ENCODE results near the gene MANSC4. TPM values are rescaled to one million over a fixed set of nuclear protein-coding genes. Genes with fewer than 3 reads are reported as not detected.

The MANSC4 gene
- total RNA-seq, 1 experiment from 2014 or later = not detected

- in situ Hi-C loops (cut with HindIII; ENCODE audit: low pct_unique_long_range_greater_than_20kb, low sequenced_read_pairs) = no loop called here
- H3K9me3 ChIP-seq (ENCODE audit: control insufficient read depth, insufficient read depth, low read depth, low read length) = no peaks in the 10 kb centered on the region
- ChIA-PET CTCF (interaction anchor here (0.7 kb wide), 1 partner anchor 23 kb away, joined by 3 read pairs; no protein-coding TSS in a partner anchor), POLR2A (no interaction called here)
- H3K27ac ChIP-seq (ENCODE audit: low read length) = no peak overlapping the region
- peaks cover 7% of the 10 kb centered on the region; the same call in 1 of the 2 replicates for H3K4me1 ChIP-seq (ENCODE audit: control insufficient read depth, insufficient read depth, low read length)
- intact Hi-C loops (cut with micrococcal nuclease; ENCODE audit: unreplicated experiment) = loop anchor here (2.0 kb wide), 1 partner anchor 90 kb away; no protein-coding TSS in a partner anchor
- ATAC-seq (no peak), DNase-seq (ENCODE audit: low read depth, low spot score) (no peak)
- H3K36me3 ChIP-seq (ENCODE audit: control insufficient read depth, insufficient read depth, low read length) = no peaks in the 10 kb centered on the region
- no peak overlapping the region for H3K4me3 ChIP-seq (ENCODE audit: low read depth in 2 of 2, low read length in 2 of 2)
- TF ChIP-seq SIN3A (IDR thresholded peaks at IDR 0.05; ENCODE audit: borderline replicate concordance, insufficient read depth, low read depth, low read length) = no peak
- TF ChIP-seq REST (IDR thresholded peaks at IDR 0.05; ENCODE audit: insufficient read depth in 1 of 2, low read depth in 2 of 2, low read length in 1 of 2) = no peak
- TF ChIP-seq POLR2AphosphoS5 (IDR thresholded peaks at IDR 0.05; ENCODE audit: low read depth, low read length) = no peak
- H3K27me3 ChIP-seq (ENCODE audit: control insufficient read depth, insufficient read depth, low read length) = no peaks in the 10 kb centered on the region
- no TSS peak for BruUV-seq (replicated peaks)
These were observed 43.0 kb upstream of the MANSC4 start for GRCh38 chr12:27823038-27823437.

GRCh38 chr12:27822076-27822712 is 42.2 kb upstream of the MANSC4 start:
- peak; percentile 61 for DNase-seq (ENCODE audit: low read depth, low spot score)
- no peak overlapping the region for H3K27ac ChIP-seq (ENCODE audit: low read length)

GRCh38 chr12:27821259-27821973 is 41.4 kb upstream of the MANSC4 start:
- intact Hi-C loops (cut with micrococcal nuclease; ENCODE audit: unreplicated experiment) (no loop called here), in situ Hi-C loops (cut with HindIII; ENCODE audit: low pct_unique_long_range_greater_than_20kb, low sequenced_read_pairs) (no loop called here)
- no TSS peak for BruUV-seq (replicated peaks)
- ChIA-PET CTCF (interaction anchor here (0.5 to 0.8 kb wide), 3 partner anchors 41 to 153 kb away, joined by 3 to 4 read pairs (median 3); no protein-coding TSS in a partner anchor), POLR2A (no interaction called here)
- Histone ChIP-seq H3K27me3 (ENCODE audit: control insufficient read depth, insufficient read depth, low read length) (no peaks in the 10 kb centered on the region), H3K9me3 (ENCODE audit: control insufficient read depth, insufficient read depth, low read depth, low read length) (no peaks in the 10 kb centered on the region), H3K4me3 (ENCODE audit: low read depth in 2 of 2, low read length in 2 of 2) (peak overlapping the region in 1 of 2 experiments; percentile 12; a peak in 1 of 4 replicates), H3K27ac (ENCODE audit: low read length) (no peak overlapping the region), H3K36me3 (ENCODE audit: control insufficient read depth, insufficient read depth, low read length) (no peaks in the 10 kb centered on the region), H3K4me1 (ENCODE audit: control insufficient read depth, insufficient read depth, low read length) (peaks cover 7% of the 10 kb centered on the region; the same call in 1 of the 2 replicates)
- ATAC-seq = peak; percentile 87
- DNase-seq (ENCODE audit: low read depth, low spot score) = peak; percentile 84
- TF ChIP-seq CTCF (IDR thresholded peaks at IDR 0.05) (peak; percentile 90), TCF7L2 (IDR thresholded peaks at IDR 0.05; ENCODE audit: low read depth, low read length) (no peak), POLR2AphosphoS5 (IDR thresholded peaks at IDR 0.05; ENCODE audit: low read depth, low read length) (no peak)

More at GRCh38 chr12:27822076-27822712, 42.2 kb upstream of the MANSC4 start:
- Histone ChIP-seq H3K4me1 (ENCODE audit: control insufficient read depth, insufficient read depth, low read length) (peaks cover 7% of the 10 kb centered on the region; the same call in 1 of the 2 replicates), H3K36me3 (ENCODE audit: control insufficient read depth, insufficient read depth, low read length) (no peaks in the 10 kb centered on the region), H3K27me3 (ENCODE audit: control insufficient read depth, insufficient read depth, low read length) (no peaks in the 10 kb centered on the region), H3K9me3 (ENCODE audit: control insufficient read depth, insufficient read depth, low read depth, low read length) (no peaks in the 10 kb centered on the region), H3K4me3 (ENCODE audit: low read depth in 2 of 2, low read length in 2 of 2) (no peak overlapping the region)
- ChIA-PET CTCF (interaction anchor here (0.5 kb wide), 1 partner anchor 153 kb away, joined by 3 read pairs; no protein-coding TSS in a partner anchor), POLR2A (no interaction called here)
- intact Hi-C loops (cut with micrococcal nuclease; ENCODE audit: unreplicated experiment) (loop anchor here (2.0 kb wide), 1 partner anchor 89 kb away; no protein-coding TSS in a partner anchor), in situ Hi-C loops (cut with HindIII; ENCODE audit: low pct_unique_long_range_greater_than_20kb, low sequenced_read_pairs) (no loop called here)
- TF ChIP-seq POLR2AphosphoS5 (IDR thresholded peaks at IDR 0.05; ENCODE audit: low read depth, low read length) (no peak), SIN3A (IDR thresholded peaks at IDR 0.05; ENCODE audit: borderline replicate concordance, insufficient read depth, low read depth, low read length) (no peak)
- BruUV-seq (replicated peaks) = no TSS peak
- ATAC-seq = peak; percentile 78
